MCF 10A (cell line): ENCODE results near the gene IL20RB. TPM values are rescaled to one million over a fixed set of nuclear protein-coding genes. Genes with fewer than 3 reads are reported as not detected.

Experiments used
- BruUV-seq: library from RNA; stranded (reverse); fragments of 400-500 nt; replicated peaks from 2 replicates; lab custom pipeline; 2021; lab: Mats Ljungman, UMichigan
- CTCF ChIA-PET: fragments of 300-600 bp; sonication (Branson Sonifier 250); formaldehyde crosslinking; extraction: SDS; loops from one replicate; lab custom pipeline; 2021; ENCODE audit warnings: antibody characterized with exemption, inconsistent platforms; lab: Yijun Ruan, JAX
- POLR2A ChIA-PET: fragments of 300-600, 350-650 bp; sonication (Branson Sonifier 250); formaldehyde crosslinking; extraction: SDS; loops from one replicate; lab custom pipeline; 2020; ENCODE audit warnings: antibody characterized with exemption, inconsistent platforms; lab: Yijun Ruan, JAX
- DNase-seq: peaks from one replicate; pipeline ENCODE4 v3.0.0-alpha.2; 2018; ENCODE audit not compliant: unreplicated experiment
- H3K27ac Mint-ChIP-seq: one replicate; pipeline ENCODE4 v1.8.0; 2022; ENCODE audit warnings: mild to moderate bottlenecking, low read depth, mixed read lengths; ENCODE audit not compliant: unreplicated experiment
- H3K27me3 Mint-ChIP-seq: one replicate; pipeline ENCODE4 v1.8.0; 2022; ENCODE audit warnings: mixed read lengths; ENCODE audit not compliant: insufficient read depth, unreplicated experiment
- H3K36me3 Mint-ChIP-seq: one replicate; pipeline ENCODE4 v1.8.0; 2022; ENCODE audit warnings: mild to moderate bottlenecking, moderate library complexity, mixed read lengths; ENCODE audit not compliant: insufficient read depth, unreplicated experiment
- H3K4me1 Mint-ChIP-seq: one replicate; pipeline ENCODE4 v1.8.0; 2022; ENCODE audit warnings: mixed read lengths; ENCODE audit not compliant: insufficient read depth, unreplicated experiment
- H3K4me3 Mint-ChIP-seq: one replicate; pipeline ENCODE4 v1.8.0; 2022; ENCODE audit warnings: mild to moderate bottlenecking, moderate library complexity, mixed read lengths; ENCODE audit not compliant: unreplicated experiment
- H3K9me3 Mint-ChIP-seq: one replicate; pipeline ENCODE4 v1.8.0; 2022; ENCODE audit warnings: mixed read lengths; ENCODE audit not compliant: unreplicated experiment
- CTCF ChIP-seq: fragments of 200-600 bp; IDR thresholded peaks from one replicate; pipeline ENCODE4 v1.8.0; 2022; ENCODE audit warnings: antibody characterized with exemption, mild to moderate bottlenecking; ENCODE audit not compliant: unreplicated experiment
- intact Hi-C: fragments of 100-400 bp; cut with micrococcal nuclease; formaldehyde crosslinking; loops from 2 replicates; pipeline ENCODE4 v1.14.1; 2022
- total RNA-seq: library from RNA; stranded (reverse); gene quantifications from 2 replicates; pipeline ENCODE4 v1.2.3, GENCODE V29; 2022

Gene IL20RB
- total RNA-seq, 1 experiment from 2014 or later, result 158 TPM

- peaks cover 23% of the 10 kb centered on the region for H3K4me1 Mint-ChIP-seq
- no peak for DNase-seq
- CTCF ChIA-PET, result interaction anchor here (0.9 to 1.1 kb wide), 2 partner anchors 68 to 176 kb away, joined by 4 read pairs; partner anchors contain the start of gene STAG1
- no peak overlapping the region for H3K4me3 Mint-ChIP-seq
- peaks cover 23% of the 10 kb centered on the region for H3K36me3 Mint-ChIP-seq
- TF ChIP-seq CTCF, result no peak
- H3K9me3 Mint-ChIP-seq, result no peaks in the 10 kb centered on the region
- BruUV-seq, result no TSS peak
- H3K27ac Mint-ChIP-seq, result no peak overlapping the region
- intact Hi-C loops, result no loop called here
- POLR2A ChIA-PET, result interaction anchor here (1.0 to 1.5 kb wide), 3 partner anchors 23 to 66 kb away, joined by 3 to 6 read pairs (median 3); no protein-coding TSS in a partner anchor
- no peaks in the 10 kb centered on the region for H3K27me3 Mint-ChIP-seq
These were observed 29.5 kb upstream of the IL20RB start for GRCh38 chr3:136928240-136928639.

- DNase-seq, result peak; percentile 78
- Mint-ChIP-seq H3K36me3 (peaks cover 42% of the 10 kb centered on the region), H3K27me3 (no peaks in the 10 kb centered on the region), H3K4me1 (peaks cover 20% of the 10 kb centered on the region), H3K4me3 (peak overlapping the region; percentile 65), H3K9me3 (no peaks in the 10 kb centered on the region), H3K27ac (peak overlapping the region; percentile 69)
- intact Hi-C loops, result no loop called here
- no peak for TF ChIP-seq CTCF
- POLR2A ChIA-PET, result interaction anchor here (0.6 to 2.8 kb wide), 15 partner anchors 9 to 734 kb away, joined by 3 to 27 read pairs (median 4); partner anchors contain the start of genes IL20RB, MSL2, NCK1 and STAG1
- no TSS peak for BruUV-seq
- CTCF ChIA-PET, result interaction anchor here (1.2 kb wide), 1 partner anchor 84 kb away, joined by 4 read pairs; no protein-coding TSS in a partner anchor
These were observed 27.7 kb upstream of the IL20RB start for GRCh38 chr3:136929977-136930670.

GRCh38 chr3:136931606-136932005 lies 26.2 kb upstream of the IL20RB start:
- Mint-ChIP-seq H3K9me3 (no peaks in the 10 kb centered on the region), H3K4me3 (peak overlapping the region; percentile 65), H3K4me1 (peaks cover 25% of the 10 kb centered on the region), H3K27me3 (no peaks in the 10 kb centered on the region), H3K27ac (peak overlapping the region; percentile 69), H3K36me3 (peaks cover 54% of the 10 kb centered on the region)
- no peak for TF ChIP-seq CTCF
- ChIA-PET CTCF (interaction anchor here (0.6 to 1.4 kb wide), 2 partner anchors 172 to 179 kb away, joined by 3 read pairs; partner anchors contain the start of gene STAG1), POLR2A (interaction anchor here (0.6 to 2.8 kb wide), 9 partner anchors 10 to 179 kb away, joined by 3 to 27 read pairs (median 8); partner anchors contain the start of genes IL20RB, NCK1 and STAG1)
- BruUV-seq, result no TSS peak
- DNase-seq, result no peak
- intact Hi-C loops, result no loop called here

- Mint-ChIP-seq H3K27ac (peak overlapping the region; percentile 92), H3K9me3 (no peaks in the 10 kb centered on the region), H3K4me1 (peaks cover 26% of the 10 kb centered on the region), H3K4me3 (peak overlapping the region; percentile 65), H3K27me3 (no peaks in the 10 kb centered on the region), H3K36me3 (peaks cover 59% of the 10 kb centered on the region)
- POLR2A ChIA-PET, result interaction anchor here (0.7 to 1.7 kb wide), 8 partner anchors 11 to 180 kb away, joined by 3 to 10 read pairs (median 4); partner anchors contain the start of genes IL20RB and STAG1
- no TSS peak for BruUV-seq
- intact Hi-C loops, result no loop called here
- no peak for TF ChIP-seq CTCF
- CTCF ChIA-PET, result no interaction called here
- peak; percentile 53 for DNase-seq
These were observed 25.3 kb upstream of the IL20RB start for GRCh38 chr3:136932523-136932922.
